Caki2 (cell line): Measurements from ENCODE around the gene VWA2. TPM values are rescaled to one million over a fixed set of nuclear protein-coding genes. Genes with fewer than 3 reads are reported as not detected.
"Not testable (repeated sequence)": the region's sequence is repeated elsewhere in the genome, so short reads cannot be mapped to it uniquely, and the experiment has no call there.

ENCODE experiments used
- DNase-seq: peaks from one replicate; pipeline ENCODE4 v3.0.0-alpha.2; 2015; ENCODE audit warnings: low read depth
- in situ Hi-C: cut with HindIII; loops from 2 replicates; pipeline ENCODE4 v1.10.0; 2016; ENCODE audit warnings: low sequenced_read_pairs, low pct_unique_long_range_greater_than_20kb, mixed read lengths
- total RNA-seq: library from RNA; depleted of rRNA; stranded (reverse); fragments of >200 nt; shearing (Covaris generic); gene quantifications from 2 replicates; pipeline ENCODE4 v1.2.3, GENCODE V29; 2014; ENCODE audit warnings: low replicate concordance; rRNA removed

VWA2 gene
- total RNA-seq, 1 experiment from 2014 or later: not detected

GRCh38 chr10:114327537-114328440 lies 88.7 kb downstream of the VWA2 start:
- in situ Hi-C loops: no loop called here
- no peak for DNase-seq

GRCh38 chr10:114328441-114328812 lies 89.4 kb downstream of the VWA2 start:
- DNase-seq: no peak
- in situ Hi-C loops: no loop called here

- no peak for DNase-seq
- in situ Hi-C loops: no loop called here
These were observed 89.8 kb downstream of the VWA2 start for GRCh38 chr10:114328874-114329273.

GRCh38 chr10:114329634-114330365 lies 90.7 kb downstream of the VWA2 start:
- DNase-seq: no peak
- in situ Hi-C loops: no loop called here

- in situ Hi-C loops: no loop called here
- no peak for DNase-seq
These were observed 93.5 kb downstream of the VWA2 start for GRCh38 chr10:114332301-114333192.

GRCh38 chr10:114333441-114333840 lies 94.4 kb downstream of the VWA2 start:
- in situ Hi-C loops, DNase-seq: not testable (repeated sequence)

GRCh38 chr10:114334301-114334700 lies 95.2 kb downstream of the VWA2 start:
- in situ Hi-C loops: no loop called here
- no peak for DNase-seq

GRCh38 chr10:114335614-114336013 lies 96.6 kb downstream of the VWA2 start:
- DNase-seq: no peak
- in situ Hi-C loops: no loop called here

GRCh38 chr10:114336823-114337509 lies 97.9 kb downstream of the VWA2 start:
- in situ Hi-C loops: no loop called here
- DNase-seq: no peak

- in situ Hi-C loops: no loop called here
- no peak for DNase-seq
These were observed 98.7 kb downstream of the VWA2 start for GRCh38 chr10:114337510-114338462.

- no peak for DNase-seq
- in situ Hi-C loops: no loop called here
These were observed 101.8 kb downstream of the VWA2 start for GRCh38 chr10:114340816-114341215.

Other genes with a start within 250 kb of the VWA2 start
- gene ADRB1, start 195.4 kb upstream of the VWA2 start, total RNA-seq: 0.30 TPM in 1 of 2 replicates, not detected in the other
- 0.49 and 1.6 TPM in 2 replicates for gene CCDC186, start 65.1 kb upstream of the VWA2 start, total RNA-seq
- not detected in 2 replicates for gene TDRD1, start 59.9 kb upstream of the VWA2 start, total RNA-seq
- gene AFAP1L2, start 165.2 kb downstream of the VWA2 start, total RNA-seq: 9.0 and 17.6 TPM in 2 replicates